Right kidney (tissue), 1 donor: ENCODE data around the gene ATRAID.

ENCODE experiments used
- DNase-seq: peaks from one replicate; pipeline ENCODE4 v3.0.0-alpha.2; 2016

ATRAID gene

GRCh38 chr2:27217173-27218121, 5.6 kb downstream of the ATRAID start, which contains the start of gene CAD:
Gene CAD (plus strand): TSS chr2:27217369. CDS start chr2:27217552, 183 bp downstream.
- peak; percentile 73 for DNase-seq

- DNase-seq = no peak
Measured at GRCh38 chr2:27218614-27219013, 6.8 kb downstream of the ATRAID start.

GRCh38 chr2:27219091-27219490, 7.2 kb downstream of the ATRAID start:
- no peak for DNase-seq

GRCh38 chr2:27220091-27220490, 8.2 kb downstream of the ATRAID start:
- DNase-seq = no peak

- no peak for DNase-seq
Measured at GRCh38 chr2:27221166-27221565, 9.3 kb downstream of the ATRAID start.

- no peak for DNase-seq
Measured at GRCh38 chr2:27222407-27222806, 10.6 kb downstream of the ATRAID start.

- DNase-seq = no peak
Measured at GRCh38 chr2:27223416-27223815, 11.6 kb downstream of the ATRAID start.

- no peak for DNase-seq
Measured at GRCh38 chr2:27225526-27225925, 13.7 kb downstream of the ATRAID start.

- no peak for DNase-seq
Measured at GRCh38 chr2:27227501-27227900, 15.7 kb downstream of the ATRAID start.

- DNase-seq = no peak
Measured at GRCh38 chr2:27231921-27232320, 20.1 kb downstream of the ATRAID start.

GRCh38 chr2:27233341-27233740, 21.5 kb downstream of the ATRAID start:
- DNase-seq = no peak

GRCh38 chr2:27236136-27236535, 24.3 kb downstream of the ATRAID start:
- no peak for DNase-seq

- no peak for DNase-seq
Measured at GRCh38 chr2:27236626-27237025, 24.8 kb downstream of the ATRAID start.

- DNase-seq = no peak
Measured at GRCh38 chr2:27237341-27237945, 25.6 kb downstream of the ATRAID start.

GRCh38 chr2:27238976-27239375, 27.1 kb downstream of the ATRAID start:
- DNase-seq = no peak

GRCh38 chr2:27240406-27240805, 28.6 kb downstream of the ATRAID start:
- no peak for DNase-seq

- no peak for DNase-seq
Measured at GRCh38 chr2:27241761-27242613, 30.1 kb downstream of the ATRAID start.

GRCh38 chr2:27242614-27242951, 30.7 kb downstream of the ATRAID start:
- DNase-seq = no peak

GRCh38 chr2:27243391-27244130, 31.7 kb downstream of the ATRAID start:
- DNase-seq = no peak

GRCh38 chr2:27245116-27245515, 33.3 kb downstream of the ATRAID start:
- DNase-seq = no peak

GRCh38 chr2:27245626-27246025, 33.8 kb downstream of the ATRAID start:
- no peak for DNase-seq

GRCh38 chr2:27247893-27248292, 36.1 kb downstream of the ATRAID start:
- no peak for DNase-seq
